SJSA1 (cell line): Measurements from ENCODE around the gene ZNF710. TPM values are rescaled to one million over a fixed set of nuclear protein-coding genes. Genes with fewer than 3 reads are reported as not detected.
A peak's percentile ranks its signal among the peaks of the same experiment; 100 is the strongest.
"Not testable (repeated sequence)": the region's sequence is repeated elsewhere in the genome, so short reads cannot be mapped to it uniquely, and the experiment has no call there.

Source experiments
- DNase-seq, 2 experiments: peaks; one replicate each; pipeline ENCODE4 v3.0.0-alpha.2; 2015 to 2020; ENCODE audit warnings: low spot score in 2 of 2, low read depth in 1 of 2
- H3K27ac ChIP-seq: fragments of 250-450 bp; sonication (Bioruptor Pico); 2 replicates; pipeline ENCODE4 v1.5.1; 2020; ENCODE audit warnings: mild to moderate bottlenecking, moderate library complexity
- H3K27me3 ChIP-seq: fragments of 250-450 bp; sonication (Bioruptor Pico); replicated peaks from 2 replicates; pipeline ENCODE4 v1.5.1; 2020; ENCODE audit warnings: mild to moderate bottlenecking, moderate library complexity
- H3K36me3 ChIP-seq: fragments of 250-450 bp; sonication (Bioruptor Pico); 2 replicates; pipeline ENCODE4 v1.5.1; 2020; ENCODE audit warnings: mild to moderate bottlenecking
- H3K4me1 ChIP-seq: fragments of 250-450 bp; sonication (Bioruptor Pico); replicated peaks from 2 replicates; pipeline ENCODE4 v1.6.1; 2021; ENCODE audit warnings: mild to moderate bottlenecking
- H3K4me3 ChIP-seq: fragments of 250-450 bp; sonication (Bioruptor Pico); 2 replicates; pipeline ENCODE4 v1.5.1; 2020; ENCODE audit warnings: mild to moderate bottlenecking
- H3K9me3 ChIP-seq: fragments of 250-450 bp; sonication (Bioruptor Pico); replicated peaks from 2 replicates; pipeline ENCODE4 v1.5.1; 2020; ENCODE audit warnings: mild to moderate bottlenecking
- total RNA-seq: library from RNA; depleted of rRNA; stranded (reverse); fragments of >200 nt; shearing (Covaris generic); gene quantifications from 2 replicates; pipeline ENCODE4 v1.2.3, GENCODE V29; 2014

Gene ZNF710
- total RNA-seq, 1 experiment from 2014 or later: 7.3 TPM

- DNase-seq: peak in 1 of 2 experiments; percentile 38
Measured at GRCh38 chr15:90101130-90101968, 100.2 kb downstream of the ZNF710 start.

GRCh38 chr15:90101969-90102890, 101.1 kb downstream of the ZNF710 start, which contains the start of gene IDH2:
TSS of gene IDH2 (minus strand) at chr15:90102468. CDS start at chr15:90102390, 78 bp downstream.
- peak; percentile 78 to 83 for DNase-seq
- peak within 1 kb of the TSS; percentile 100 for H3K4me3 ChIP-seq
- H3K27ac ChIP-seq: peak within 1 kb of the TSS; percentile 72
- peaks cover 6% of the 10 kb centered on the region for H3K36me3 ChIP-seq
- H3K9me3 ChIP-seq: peaks cover 4% of the 10 kb centered on the region; the same call in 1 of the 2 replicates
- H3K27me3 ChIP-seq: no peaks in the 10 kb centered on the region
- peaks cover 37% of the 10 kb centered on the region for H3K4me1 ChIP-seq

More at GRCh38 chr15:90101130-90101968, 100.2 kb downstream of the ZNF710 start:
- H3K9me3 ChIP-seq: peaks cover 4% of the 10 kb centered on the region; the same call in 1 of the 2 replicates
- H3K36me3 ChIP-seq: peaks cover 6% of the 10 kb centered on the region
- H3K27ac ChIP-seq: peak overlapping the region; percentile 72
- peaks cover 29% of the 10 kb centered on the region for H3K4me1 ChIP-seq
- H3K4me3 ChIP-seq: peak overlapping the region; percentile 100
- H3K27me3 ChIP-seq: no peaks in the 10 kb centered on the region

- H3K4me3 ChIP-seq: no peak overlapping the region
- peaks cover 4% of the 10 kb centered on the region; the same call in 1 of the 2 replicates for H3K9me3 ChIP-seq
- no peak for DNase-seq
- H3K27ac ChIP-seq: no peak overlapping the region
- H3K27me3 ChIP-seq: no peaks in the 10 kb centered on the region
- H3K4me1 ChIP-seq: peaks cover 37% of the 10 kb centered on the region
- H3K36me3 ChIP-seq: peaks cover 6% of the 10 kb centered on the region
Measured at GRCh38 chr15:90103701-90104329, 102.7 kb downstream of the ZNF710 start.

GRCh38 chr15:90104551-90104950, 103.4 kb downstream of the ZNF710 start:
- Histone ChIP-seq H3K27ac (no peak overlapping the region), H3K4me1 (peaks cover 37% of the 10 kb centered on the region), H3K9me3 (peaks cover 4% of the 10 kb centered on the region; the same call in 1 of the 2 replicates), H3K4me3 (no peak overlapping the region), H3K27me3 (no peaks in the 10 kb centered on the region), H3K36me3 (peaks cover 6% of the 10 kb centered on the region)
- DNase-seq: no peak

GRCh38 chr15:90105521-90105920, 104.4 kb downstream of the ZNF710 start:
- no peak overlapping the region for H3K27ac ChIP-seq

GRCh38 chr15:90106522-90107117, 105.5 kb downstream of the ZNF710 start:
- Histone ChIP-seq H3K4me3 (no peak overlapping the region), H3K4me1 (peaks cover 25% of the 10 kb centered on the region), H3K27ac (no peak overlapping the region), H3K9me3 (peaks cover 4% of the 10 kb centered on the region; the same call in 1 of the 2 replicates), H3K36me3 (peaks cover 6% of the 10 kb centered on the region), H3K27me3 (no peaks in the 10 kb centered on the region)
- peak; percentile 57 to 68 for DNase-seq

More at GRCh38 chr15:90105521-90105920, 104.4 kb downstream of the ZNF710 start:
- peaks cover 32% of the 10 kb centered on the region for H3K4me1 ChIP-seq
- H3K9me3 ChIP-seq: peaks cover 4% of the 10 kb centered on the region; the same call in 1 of the 2 replicates
- peaks cover 6% of the 10 kb centered on the region for H3K36me3 ChIP-seq
- no peak overlapping the region for H3K4me3 ChIP-seq
- no peak for DNase-seq
- H3K27me3 ChIP-seq: no peaks in the 10 kb centered on the region

GRCh38 chr15:90108038-90108437, 106.9 kb downstream of the ZNF710 start:
- not testable (repeated sequence) for H3K27me3 ChIP-seq, DNase-seq, H3K9me3 ChIP-seq, H3K27ac ChIP-seq, H3K36me3 ChIP-seq, H3K4me3 ChIP-seq
- H3K4me1 ChIP-seq: peaks cover 13% of the 10 kb centered on the region

- peaks cover 11% of the 10 kb centered on the region for H3K4me1 ChIP-seq
- not testable (repeated sequence) for DNase-seq, H3K9me3 ChIP-seq, H3K4me3 ChIP-seq, H3K36me3 ChIP-seq, H3K27me3 ChIP-seq, H3K27ac ChIP-seq
Measured at GRCh38 chr15:90109163-90109751, 108.1 kb downstream of the ZNF710 start.

- Histone ChIP-seq H3K27ac (no peak overlapping the region), H3K4me1 (no peaks in the 10 kb centered on the region), H3K4me3 (no peak overlapping the region), H3K9me3 (peaks cover 12% of the 10 kb centered on the region), H3K27me3 (no peaks in the 10 kb centered on the region), H3K36me3 (no peaks in the 10 kb centered on the region)
- no peak for DNase-seq
Measured at GRCh38 chr15:90113166-90113565, 112.0 kb downstream of the ZNF710 start.

GRCh38 chr15:90114451-90114901, 113.4 kb downstream of the ZNF710 start:
- H3K27ac ChIP-seq: no peak overlapping the region
- H3K4me3 ChIP-seq: no peak overlapping the region
- H3K27me3 ChIP-seq: no peaks in the 10 kb centered on the region
- DNase-seq: no peak
- H3K4me1 ChIP-seq: no peaks in the 10 kb centered on the region
- no peaks in the 10 kb centered on the region for H3K36me3 ChIP-seq
- H3K9me3 ChIP-seq: peaks cover 12% of the 10 kb centered on the region

GRCh38 chr15:90115783-90116182, 114.7 kb downstream of the ZNF710 start:
- no peaks in the 10 kb centered on the region for H3K36me3 ChIP-seq
- no peak for DNase-seq
- no peak overlapping the region for H3K27ac ChIP-seq
- no peaks in the 10 kb centered on the region for H3K4me1 ChIP-seq
- H3K9me3 ChIP-seq: peaks cover 12% of the 10 kb centered on the region
- H3K4me3 ChIP-seq: no peak overlapping the region
- H3K27me3 ChIP-seq: no peaks in the 10 kb centered on the region

- no peak overlapping the region for H3K27ac ChIP-seq
- no peak overlapping the region for H3K4me3 ChIP-seq
- H3K27me3 ChIP-seq: no peaks in the 10 kb centered on the region
- no peak for DNase-seq
- H3K9me3 ChIP-seq: peaks cover 9% of the 10 kb centered on the region; the same call in 1 of the 2 replicates
- H3K4me1 ChIP-seq: no peaks in the 10 kb centered on the region
- no peaks in the 10 kb centered on the region for H3K36me3 ChIP-seq
Measured at GRCh38 chr15:90119367-90119766, 118.2 kb downstream of the ZNF710 start.
